ENCODE results near the gene CSNK1G2. TPM values are rescaled to one million over a fixed set of nuclear protein-coding genes. Genes with fewer than 3 reads are reported as not detected.

The CSNK1G2 gene
- total RNA-seq, 1 experiment from 2014 or later: 38.6 TPM

- no peak for DNase-seq (ENCODE audit: low read depth)
Observed at GRCh38 chr19:1944088-1944915, 3.3 kb downstream of the CSNK1G2 start.

- no peak for DNase-seq (ENCODE audit: low read depth)
Observed at GRCh38 chr19:1944916-1945561, 4.1 kb downstream of the CSNK1G2 start.

GRCh38 chr19:1945899-1946298 lies 4.9 kb downstream of the CSNK1G2 start:
- DNase-seq (ENCODE audit: low read depth): no peak

- no peak for DNase-seq (ENCODE audit: low read depth)
Observed at GRCh38 chr19:1947651-1948209, 6.8 kb downstream of the CSNK1G2 start.

- no peak for DNase-seq (ENCODE audit: low read depth)
Observed at GRCh38 chr19:1949304-1950101, 8.5 kb downstream of the CSNK1G2 start.

GRCh38 chr19:1950640-1951039 lies 9.7 kb downstream of the CSNK1G2 start:
- DNase-seq (ENCODE audit: low read depth): no peak

- DNase-seq (ENCODE audit: low read depth): no peak
Observed at GRCh38 chr19:1952635-1953034, 11.7 kb downstream of the CSNK1G2 start.

- no peak for DNase-seq (ENCODE audit: low read depth)
Observed at GRCh38 chr19:1953037-1953436, 12.1 kb downstream of the CSNK1G2 start.

GRCh38 chr19:1953441-1954094 lies 12.6 kb downstream of the CSNK1G2 start:
- DNase-seq (ENCODE audit: low read depth): no peak

- DNase-seq (ENCODE audit: low read depth): no peak
Observed at GRCh38 chr19:1954532-1954933, 13.6 kb downstream of the CSNK1G2 start.

GRCh38 chr19:1955171-1956121 lies 14.5 kb downstream of the CSNK1G2 start:
- no peak for DNase-seq (ENCODE audit: low read depth)

GRCh38 chr19:1956122-1956494 lies 15.1 kb downstream of the CSNK1G2 start:
- no peak for DNase-seq (ENCODE audit: low read depth)

GRCh38 chr19:1956868-1957492 lies 16.0 kb downstream of the CSNK1G2 start:
- DNase-seq (ENCODE audit: low read depth): no peak

GRCh38 chr19:1957562-1958248 lies 16.7 kb downstream of the CSNK1G2 start:
- no peak for DNase-seq (ENCODE audit: low read depth)

GRCh38 chr19:1959928-1960589 lies 19.1 kb downstream of the CSNK1G2 start:
- DNase-seq (ENCODE audit: low read depth): no peak

- no peak for DNase-seq (ENCODE audit: low read depth)
Observed at GRCh38 chr19:1961000-1961883, 20.3 kb downstream of the CSNK1G2 start.

- no peak for DNase-seq (ENCODE audit: low read depth)
Observed at GRCh38 chr19:1962674-1963073, 21.7 kb downstream of the CSNK1G2 start.

GRCh38 chr19:1967087-1967608 lies 26.2 kb downstream of the CSNK1G2 start:
- DNase-seq (ENCODE audit: low read depth): no peak
